Osteoblast (primary cell): ENCODE measurements around the gene TFCP2. TPM values are rescaled to one million over a fixed set of nuclear protein-coding genes. Genes with fewer than 3 reads are reported as not detected.
A peak's percentile ranks its signal among the peaks of the same experiment; 100 is the strongest.
"Not testable (repeated sequence)": the region's sequence is repeated elsewhere in the genome, so short reads cannot be mapped to it uniquely, and the experiment has no call there.

Experiments
- DNase-seq: peaks from one replicate; pipeline ENCODE4 v3.0.0; 2011; ENCODE audit warnings: low spot score, mixed read lengths; ENCODE audit not compliant: insufficient read length; ENCODE audit errors: missing footprints
- H2AFZ ChIP-seq: 2 replicates; pipeline ENCODE4 v1.6.0; 2011; ENCODE audit warnings: mild to moderate bottlenecking, low read length
- H3K27ac ChIP-seq: 2 replicates; pipeline ENCODE4 v1.5.1; 2011; ENCODE audit warnings: mild to moderate bottlenecking, low read depth, low read length, moderate library complexity
- H3K27me3 ChIP-seq: 2 replicates; pipeline ENCODE4 v1.6.0; 2012; ENCODE audit warnings: mild to moderate bottlenecking, control low read depth, inconsistent platforms, low read length, moderate library complexity; ENCODE audit not compliant: insufficient read depth
- H3K36me3 ChIP-seq: 2 replicates; pipeline ENCODE4 v1.5.1; 2011; ENCODE audit warnings: mild to moderate bottlenecking, low read length, control low read depth, moderate library complexity; ENCODE audit not compliant: insufficient read depth
- H3K4me1 ChIP-seq: 2 replicates; pipeline ENCODE4 v1.5.1; 2011; ENCODE audit warnings: mild to moderate bottlenecking, low read length, control low read depth, moderate library complexity; ENCODE audit not compliant: insufficient read depth
- H3K4me2 ChIP-seq: 2 replicates; pipeline ENCODE4 v1.6.0; 2011; ENCODE audit warnings: mild to moderate bottlenecking, low read length; ENCODE audit not compliant: insufficient read depth
- H3K4me3 ChIP-seq: fragments of 200-600 bp; sonication (generic); 3 replicates; pipeline ENCODE4 v1.5.1; 2012; ENCODE audit warnings: mild to moderate bottlenecking, low read length, inconsistent platforms; ENCODE audit not compliant: insufficient read depth
- H3K79me2 ChIP-seq: 2 replicates; pipeline ENCODE4 v1.6.0; 2012; ENCODE audit warnings: mild to moderate bottlenecking, low read length, control low read depth, inconsistent platforms; ENCODE audit not compliant: insufficient read depth
- H3K9me3 ChIP-seq: 2 replicates; pipeline ENCODE4 v1.5.1; 2011; ENCODE audit warnings: low read depth, low read length, control low read depth
- H4K20me1 ChIP-seq: 2 replicates; pipeline ENCODE4 v1.6.0; 2012; ENCODE audit warnings: mild to moderate bottlenecking, low read length, control low read depth; ENCODE audit not compliant: insufficient read depth
- total RNA-seq: library from RNA; depleted of rRNA; stranded (reverse); fragments of >200 nt; gene quantifications from 2 replicates; pipeline ENCODE4 v1.2.3, GENCODE V29; 2012
- TF ChIP-seq, protein P1 (sequence below): IDR thresholded peaks from 2 replicates; pipeline ENCODE4 v1.5.1; 2011; ENCODE audit warnings: mild to moderate bottlenecking, low read depth, low read length, moderate library complexity; ENCODE audit errors: extremely low read depth

The TFCP2 gene
- total RNA-seq, 1 donor = 7.6 TPM

DNA sequence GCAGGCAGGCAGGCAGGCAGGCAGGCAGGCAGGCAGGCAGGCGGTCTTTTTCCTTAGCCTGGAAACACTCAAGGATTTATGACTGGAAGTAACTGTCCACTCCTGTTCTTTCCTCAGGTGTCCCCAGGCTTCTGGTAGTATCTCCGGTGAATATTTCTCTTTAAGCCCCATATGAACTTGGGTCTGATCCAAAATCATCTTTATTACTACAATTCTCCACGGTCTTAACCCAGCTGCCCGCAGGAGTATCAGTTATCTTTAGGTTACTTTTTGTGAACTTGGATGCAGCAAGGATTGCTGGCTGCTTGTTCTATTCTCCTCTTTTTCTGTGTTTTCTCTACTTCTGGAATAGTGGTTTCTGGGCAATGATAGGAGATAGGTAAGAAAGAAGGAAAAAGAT is 92.8 kb downstream of the TFCP2 start:
- H3K27ac ChIP-seq = no peak overlapping the region
- H3K4me2 ChIP-seq = no peak overlapping the region
- peaks cover 50% of the 10 kb centered on the region for H4K20me1 ChIP-seq
- H3K4me1 ChIP-seq = peaks cover 18% of the 10 kb centered on the region
- no peak overlapping the region for H3K4me3 ChIP-seq
- H3K9me3 ChIP-seq = no peaks in the 10 kb centered on the region
- no peak overlapping the region for H2AFZ ChIP-seq
- H3K27me3 ChIP-seq = no peaks in the 10 kb centered on the region
- TF ChIP-seq, protein P1, sequence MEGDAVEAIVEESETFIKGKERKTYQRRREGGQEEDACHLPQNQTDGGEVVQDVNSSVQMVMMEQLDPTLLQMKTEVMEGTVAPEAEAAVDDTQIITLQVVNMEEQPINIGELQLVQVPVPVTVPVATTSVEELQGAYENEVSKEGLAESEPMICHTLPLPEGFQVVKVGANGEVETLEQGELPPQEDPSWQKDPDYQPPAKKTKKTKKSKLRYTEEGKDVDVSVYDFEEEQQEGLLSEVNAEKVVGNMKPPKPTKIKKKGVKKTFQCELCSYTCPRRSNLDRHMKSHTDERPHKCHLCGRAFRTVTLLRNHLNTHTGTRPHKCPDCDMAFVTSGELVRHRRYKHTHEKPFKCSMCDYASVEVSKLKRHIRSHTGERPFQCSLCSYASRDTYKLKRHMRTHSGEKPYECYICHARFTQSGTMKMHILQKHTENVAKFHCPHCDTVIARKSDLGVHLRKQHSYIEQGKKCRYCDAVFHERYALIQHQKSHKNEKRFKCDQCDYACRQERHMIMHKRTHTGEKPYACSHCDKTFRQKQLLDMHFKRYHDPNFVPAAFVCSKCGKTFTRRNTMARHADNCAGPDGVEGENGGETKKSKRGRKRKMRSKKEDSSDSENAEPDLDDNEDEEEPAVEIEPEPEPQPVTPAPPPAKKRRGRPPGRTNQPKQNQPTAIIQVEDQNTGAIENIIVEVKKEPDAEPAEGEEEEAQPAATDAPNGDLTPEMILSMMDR = no peak
- DNase-seq = peak; percentile 30
- peaks cover 73% of the 10 kb centered on the region for H3K79me2 ChIP-seq
- H3K36me3 ChIP-seq = peaks cover 8% of the 10 kb centered on the region

DNA sequence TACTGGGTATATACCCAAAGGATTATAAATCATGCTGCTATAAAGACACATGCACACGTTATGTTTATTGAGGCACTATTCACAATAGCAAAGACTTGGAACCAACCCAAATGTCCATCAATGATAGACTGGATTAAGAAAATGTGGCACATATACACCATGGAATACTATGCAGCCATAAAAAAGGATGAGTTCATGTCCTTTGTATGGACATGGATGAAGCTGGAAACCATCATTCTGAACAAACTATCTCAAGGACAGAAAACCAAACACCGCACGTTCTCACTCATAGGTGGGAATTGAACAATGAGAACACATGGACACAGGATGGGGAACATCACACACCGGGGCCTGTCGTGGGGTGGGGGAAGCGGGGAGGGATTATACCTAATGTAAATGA is 94.1 kb downstream of the TFCP2 start:
- H3K27ac ChIP-seq, H3K9me3 ChIP-seq, H3K4me3 ChIP-seq, DNase-seq, H3K4me2 ChIP-seq, H2AFZ ChIP-seq, H3K27me3 ChIP-seq: not testable (repeated sequence)
- peaks cover 18% of the 10 kb centered on the region for H3K4me1 ChIP-seq
- peaks cover 81% of the 10 kb centered on the region for H3K79me2 ChIP-seq
- peaks cover 53% of the 10 kb centered on the region for H4K20me1 ChIP-seq
- peaks cover 12% of the 10 kb centered on the region for H3K36me3 ChIP-seq

DNA sequence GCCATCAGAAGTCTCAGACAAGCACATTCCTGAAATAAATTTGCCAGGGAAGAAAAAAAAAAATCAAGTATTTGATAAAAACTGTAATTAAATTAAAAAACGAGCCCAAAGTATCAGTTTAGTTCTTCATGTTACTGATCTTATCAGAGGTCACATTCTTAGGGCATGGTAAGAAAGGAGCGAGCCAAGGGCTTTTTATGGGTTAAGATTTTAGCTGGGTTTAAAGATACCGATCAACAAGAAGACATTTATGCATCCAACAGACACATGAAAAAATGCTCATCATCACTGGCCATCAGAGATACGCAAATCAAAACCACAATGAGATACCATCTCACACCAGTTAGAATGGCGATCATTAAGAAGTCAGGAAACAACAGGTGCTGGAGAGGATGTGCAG is 94.6 kb downstream of the TFCP2 start:
- Histone ChIP-seq H3K4me1 (peaks cover 18% of the 10 kb centered on the region), H3K36me3 (peaks cover 18% of the 10 kb centered on the region), H4K20me1 (peaks cover 53% of the 10 kb centered on the region), H3K79me2 (peaks cover 83% of the 10 kb centered on the region), H3K4me2 (peak overlapping the region; percentile 36)
- not testable (repeated sequence) for H3K27me3 ChIP-seq, H3K9me3 ChIP-seq, H3K4me3 ChIP-seq, DNase-seq, H2AFZ ChIP-seq, H3K27ac ChIP-seq

DNA sequence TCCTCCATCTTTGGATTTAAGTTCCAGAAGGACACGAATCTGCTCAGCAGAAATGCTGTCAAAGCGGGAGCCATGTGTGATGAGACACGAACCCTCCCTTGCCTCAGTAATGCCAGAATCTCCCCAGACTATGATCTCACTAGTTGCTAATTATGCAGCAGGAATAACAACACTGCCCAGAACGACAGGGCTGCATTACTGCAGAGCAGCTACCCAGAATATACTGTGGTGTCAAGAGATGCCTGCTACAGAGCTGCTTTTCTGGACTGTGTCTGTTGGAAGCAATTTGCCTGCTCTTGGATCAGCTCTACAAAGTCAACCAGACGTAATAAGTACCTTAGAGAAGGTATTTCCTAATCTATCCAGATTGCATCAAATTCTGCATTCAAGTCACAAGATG is 95.0 kb downstream of the TFCP2 start:
- peaks cover 53% of the 10 kb centered on the region for H4K20me1 ChIP-seq
- H3K27ac ChIP-seq = no peak overlapping the region
- peak overlapping the region; percentile 36 for H3K4me2 ChIP-seq

More for the DNA sequence above, 95.0 kb downstream of the TFCP2 start:
- Histone ChIP-seq H3K27me3 (no peaks in the 10 kb centered on the region), H3K4me3 (no peak overlapping the region), H3K36me3 (peaks cover 22% of the 10 kb centered on the region), H3K79me2 (peaks cover 80% of the 10 kb centered on the region), H3K9me3 (no peaks in the 10 kb centered on the region), H2AFZ (no peak overlapping the region), H3K4me1 (peaks cover 18% of the 10 kb centered on the region)
- DNase-seq = peak; percentile 87
- TF ChIP-seq, protein P1 = no peak
